ENCODE data around the gene LHFPL3. TPM values are rescaled to one million over a fixed set of nuclear protein-coding genes. Genes with fewer than 3 reads are reported as not detected.

Gene LHFPL3
- total and polyA plus RNA-seq, 9 donors = 0.04 to 0.53 (median 0.27) TPM; not detected in 4

DNA sequence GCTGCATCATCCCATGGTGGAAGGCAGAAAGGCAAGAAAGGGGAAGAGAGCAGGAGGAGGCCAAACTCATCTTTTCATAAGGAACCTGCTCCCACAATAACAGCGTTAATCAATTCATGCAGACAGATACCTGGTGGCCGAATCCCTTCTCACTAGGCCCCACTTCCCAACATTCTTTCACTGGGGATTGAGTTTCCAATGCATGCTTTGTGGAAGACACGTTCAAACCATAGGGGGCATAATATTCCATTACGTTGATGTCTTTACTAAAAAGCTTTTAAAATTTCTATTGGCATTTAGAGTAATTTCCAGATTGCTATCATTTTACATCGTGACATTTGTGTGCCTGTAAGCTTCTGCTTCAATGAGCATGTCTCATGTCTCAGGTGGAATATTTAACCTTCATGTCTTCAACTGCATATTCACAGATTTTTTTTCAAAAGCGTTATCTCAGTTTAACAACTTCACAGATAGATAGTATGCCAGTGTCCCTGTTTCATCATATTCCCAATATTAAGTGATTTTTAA is 88.5 kb downstream of the LHFPL3 start:
- WGBS, 3 donors = 74 to 81% (median 78%) methylated on average over 6 of the region's 6 CpGs

DNA sequence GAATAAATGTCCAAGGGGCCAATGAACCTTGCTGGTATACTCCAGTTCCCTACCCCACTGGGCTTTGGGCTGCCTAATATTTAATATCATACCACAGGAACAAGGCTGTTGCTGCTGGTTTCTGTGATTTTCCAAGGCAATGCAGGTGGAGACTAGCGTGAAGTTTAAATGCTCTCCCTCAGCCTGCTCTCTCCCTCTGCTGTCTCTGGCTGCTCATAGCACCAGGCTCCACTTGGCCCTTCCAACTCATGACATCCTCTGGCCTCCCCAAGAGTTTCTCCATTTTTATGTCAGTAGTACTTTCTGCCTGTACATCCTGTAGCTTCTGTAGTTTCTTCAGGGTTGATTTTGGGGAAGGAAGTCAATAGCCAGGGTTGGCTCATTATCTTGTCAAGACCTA is 103.5 kb downstream of the LHFPL3 start:
- Histone ChIP-seq H3K27me3 (no peaks in the 10 kb centered on the region), H3K4me1 (ENCODE audit: insufficient read depth) (no peaks in the 10 kb centered on the region), H3K36me3 (no peaks in the 10 kb centered on the region), H3K9me3 (no peaks in the 10 kb centered on the region), H3K27ac (no peak overlapping the region), H3K4me3 (no peak overlapping the region)
- WGBS, 3 donors = 57 to 87% (median 59%) methylated on average over 1 of the region's 1 CpG
- intact Hi-C loops (cut with DNase I) = no loop called here
- DNase-seq = no peak
- TF ChIP-seq, protein P1, sequence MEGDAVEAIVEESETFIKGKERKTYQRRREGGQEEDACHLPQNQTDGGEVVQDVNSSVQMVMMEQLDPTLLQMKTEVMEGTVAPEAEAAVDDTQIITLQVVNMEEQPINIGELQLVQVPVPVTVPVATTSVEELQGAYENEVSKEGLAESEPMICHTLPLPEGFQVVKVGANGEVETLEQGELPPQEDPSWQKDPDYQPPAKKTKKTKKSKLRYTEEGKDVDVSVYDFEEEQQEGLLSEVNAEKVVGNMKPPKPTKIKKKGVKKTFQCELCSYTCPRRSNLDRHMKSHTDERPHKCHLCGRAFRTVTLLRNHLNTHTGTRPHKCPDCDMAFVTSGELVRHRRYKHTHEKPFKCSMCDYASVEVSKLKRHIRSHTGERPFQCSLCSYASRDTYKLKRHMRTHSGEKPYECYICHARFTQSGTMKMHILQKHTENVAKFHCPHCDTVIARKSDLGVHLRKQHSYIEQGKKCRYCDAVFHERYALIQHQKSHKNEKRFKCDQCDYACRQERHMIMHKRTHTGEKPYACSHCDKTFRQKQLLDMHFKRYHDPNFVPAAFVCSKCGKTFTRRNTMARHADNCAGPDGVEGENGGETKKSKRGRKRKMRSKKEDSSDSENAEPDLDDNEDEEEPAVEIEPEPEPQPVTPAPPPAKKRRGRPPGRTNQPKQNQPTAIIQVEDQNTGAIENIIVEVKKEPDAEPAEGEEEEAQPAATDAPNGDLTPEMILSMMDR (IDR thresholded peaks at IDR 0.05) = no peak
- TF ChIP-seq POLR2A (IDR thresholded peaks at IDR 0.05) (no peak), EP300 (IDR thresholded peaks at IDR 0.05) (no peak)

More for the DNA sequence above, 88.5 kb downstream of the LHFPL3 start:
- no peak overlapping the region for H3K4me3 ChIP-seq
- no peaks in the 10 kb centered on the region for H3K36me3 ChIP-seq
- DNase-seq = no peak
- H3K27me3 ChIP-seq = no peaks in the 10 kb centered on the region
- intact Hi-C loops (cut with DNase I) = no loop called here
- no peaks in the 10 kb centered on the region for H3K9me3 ChIP-seq
- no peak overlapping the region for H3K27ac ChIP-seq
- TF ChIP-seq, protein P1 (IDR thresholded peaks at IDR 0.05) = no peak
- TF ChIP-seq POLR2A (IDR thresholded peaks at IDR 0.05) (no peak), EP300 (IDR thresholded peaks at IDR 0.05) (no peak)
- no peaks in the 10 kb centered on the region for H3K4me1 ChIP-seq (ENCODE audit: insufficient read depth)

DNA sequence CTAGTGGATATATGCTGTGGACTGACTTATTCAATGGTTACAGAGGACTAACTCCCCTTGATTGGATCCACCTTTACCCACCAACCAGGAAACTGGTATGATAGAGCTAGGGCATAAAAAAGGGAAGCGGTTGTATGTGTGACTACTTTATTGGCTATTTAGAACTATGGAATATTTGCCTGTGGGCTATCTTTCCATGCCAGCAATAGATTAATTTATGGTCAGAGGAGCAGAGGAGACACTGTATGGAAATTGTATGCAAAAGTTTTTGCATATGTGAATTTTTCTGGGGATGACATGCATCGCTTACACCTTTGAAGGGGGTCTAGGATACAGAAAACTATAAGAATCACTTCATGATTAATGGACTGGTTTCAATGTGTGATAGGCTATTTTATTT is 105.7 kb downstream of the LHFPL3 start:
- Histone ChIP-seq H3K36me3 (no peaks in the 10 kb centered on the region), H3K4me3 (no peak overlapping the region), H3K4me1 (ENCODE audit: insufficient read depth) (no peaks in the 10 kb centered on the region), H3K27ac (no peak overlapping the region), H3K9me3 (no peaks in the 10 kb centered on the region), H3K27me3 (no peaks in the 10 kb centered on the region)
- WGBS, 3 donors = 88 to 94% (median 91%) methylated on average over 2 of the region's 2 CpGs
- intact Hi-C loops (cut with DNase I) = no loop called here
- no peak for DNase-seq
- TF ChIP-seq, protein P1 (IDR thresholded peaks at IDR 0.05) = no peak
- no peak for TF ChIP-seq EP300 (IDR thresholded peaks at IDR 0.05)

DNA sequence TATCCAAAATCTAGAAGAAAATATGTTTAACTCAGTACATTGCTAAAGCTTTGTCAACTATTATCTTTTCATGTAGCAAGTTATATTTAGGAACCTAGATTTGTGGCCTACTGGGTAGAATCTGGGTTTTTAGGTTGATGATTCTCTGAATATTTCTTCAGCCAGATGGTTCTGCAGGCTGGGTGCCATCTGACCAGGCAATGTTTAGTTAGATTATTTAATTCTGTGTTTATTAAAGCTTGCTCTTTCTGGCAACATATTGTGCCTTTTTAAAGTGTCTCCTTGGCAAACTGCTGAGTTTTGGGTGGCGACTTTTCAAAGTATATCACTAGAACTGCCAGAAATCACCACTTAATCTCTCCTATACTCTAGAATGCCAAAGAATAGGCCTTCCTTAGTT is 114.1 kb downstream of the LHFPL3 start:
- Histone ChIP-seq H3K27me3 (no peaks in the 10 kb centered on the region), H3K9me3 (no peaks in the 10 kb centered on the region), H3K4me3 (no peak overlapping the region), H3K4me1 (ENCODE audit: insufficient read depth) (no peaks in the 10 kb centered on the region), H3K27ac (no peak overlapping the region), H3K36me3 (no peaks in the 10 kb centered on the region)
- 52 to 67% (median 58%) methylated on average over 1 of the region's 1 CpG for WGBS, 3 donors
- TF ChIP-seq, protein P1 (IDR thresholded peaks at IDR 0.05) = no peak
- TF ChIP-seq EP300 (IDR thresholded peaks at IDR 0.05) = no peak
- TF ChIP-seq POLR2A (IDR thresholded peaks at IDR 0.05) = no peak
- DNase-seq = no peak
- intact Hi-C loops (cut with DNase I) = no loop called here
